SK-N-SH (cell line): ENCODE data around the gene GULP1. TPM values are rescaled to one million over a fixed set of nuclear protein-coding genes. Genes with fewer than 3 reads are reported as not detected.

ENCODE experiments used
- CTCF ChIA-PET: fragments of 300-600, 350-600 bp; formaldehyde crosslinking; extraction: SDS; loops from one replicate; lab custom pipeline; 2021; lab: Yijun Ruan, JAX
- POLR2A ChIA-PET: fragments of 350-600 bp; sonication (Branson Sonifier 250); formaldehyde crosslinking; extraction: SDS; loops from one replicate; lab custom pipeline; 2020; ENCODE audit warnings: antibody characterized with exemption, inconsistent platforms; lab: Yijun Ruan, JAX
- DNase-seq: peaks from one replicate; pipeline ENCODE4 v3.0.0; 2012
- H2AFZ ChIP-seq: fragments of 200-600 bp; sonication (generic); 2 replicates; pipeline ENCODE4 v1.8.1; 2016; ENCODE audit warnings: antibody characterized with exemption, mild to moderate bottlenecking, low read depth
- H3F3A ChIP-seq: fragments of 200-600 bp; sonication (generic); replicated peaks from 2 replicates; pipeline ENCODE3; 2016; ENCODE audit warnings: antibody characterized with exemption, mild to moderate bottlenecking; ENCODE audit not compliant: insufficient read depth
- H3K27ac ChIP-seq, 2 experiments: fragments of 200-500 bp in 1 of 2; fragments of 200-600 bp in 1 of 2; sonication (Bioruptor generic) in 1 of 2; sonication (generic), shearing (Covaris generic) in 1 of 2; 2 replicates each; pipeline versions ENCODE4 v1.5.1 to v1.6.1; 2014 to 2016; ENCODE audit warnings: low read depth in 2 of 2, inconsistent platforms in 1 of 2, low read length in 1 of 2, mild to moderate bottlenecking in 1 of 2, mixed read lengths in 1 of 2
- H3K27me3 ChIP-seq: fragments of 200-600 bp; sonication (generic), shearing (Covaris generic); 2 replicates; pipeline ENCODE4 v1.6.1; 2016; ENCODE audit warnings: mixed run types; ENCODE audit not compliant: insufficient read depth
- H3K36me3 ChIP-seq, 2 experiments: fragments of 200-500 bp in 1 of 2; fragments of 200-600 bp in 1 of 2; sonication (Bioruptor generic) in 1 of 2; sonication (generic) in 1 of 2; replicated peaks in 1 of 2; 2 replicates each; pipeline versions ENCODE3 to v1.5.1; 2014 to 2016; ENCODE audit warnings: low read length in 1 of 2, mild to moderate bottlenecking in 1 of 2; ENCODE audit not compliant: insufficient read depth in 2 of 2, control insufficient read depth in 1 of 2
- H3K4me1 ChIP-seq, 2 experiments: fragments of 200-500 bp in 1 of 2; fragments of 200-600 bp in 1 of 2; sonication (Bioruptor generic) in 1 of 2; sonication (generic), shearing (Covaris generic) in 1 of 2; 2 replicates each; pipeline versions ENCODE4 v1.5.1 to v1.6.1; 2014 to 2016; ENCODE audit warnings: low read depth in 1 of 2, low read length in 1 of 2, mixed run types in 1 of 2; ENCODE audit not compliant: insufficient read depth in 2 of 2, control insufficient read depth in 1 of 2
- H3K4me2 ChIP-seq: fragments of 200-600 bp; sonication (generic), shearing (Covaris generic); 2 replicates; pipeline ENCODE4 v1.6.1; 2017; ENCODE audit warnings: mixed run types
- H3K4me3 ChIP-seq, 2 experiments: fragments of 200-500 bp in 1 of 2; fragments of 200-600 bp in 1 of 2; sonication (Bioruptor generic) in 1 of 2; sonication (generic), shearing (Covaris generic) in 1 of 2; 2 replicates each; pipeline versions ENCODE4 v1.5.1 to v1.8.1; 2014 to 2016; ENCODE audit warnings: low read depth in 2 of 2, inconsistent platforms in 1 of 2, low read length in 1 of 2, mild to moderate bottlenecking in 1 of 2, mixed read lengths in 1 of 2, moderate library complexity in 1 of 2
- H3K79me2 ChIP-seq: fragments of 200-600 bp; sonication (generic); 2 replicates; pipeline ENCODE4 v1.8.1; 2017; ENCODE audit warnings: mild to moderate bottlenecking; ENCODE audit not compliant: insufficient read depth
- H3K9ac ChIP-seq: fragments of 200-600 bp; sonication (generic); 2 replicates; pipeline ENCODE4 v1.6.1; 2017; ENCODE audit warnings: mixed run types
- H3K9me2 ChIP-seq: fragments of 200-600 bp; sonication (generic); 2 replicates; pipeline ENCODE4 v1.6.1; 2017; ENCODE audit warnings: mixed run types
- H3K9me3 ChIP-seq: fragments of 200-600 bp; sonication (generic); 2 replicates; pipeline ENCODE4 v1.6.1; 2017; ENCODE audit warnings: mixed run types, mild to moderate bottlenecking, moderate library complexity
- H4K20me1 ChIP-seq: fragments of 200-600 bp; sonication (generic); 2 replicates; pipeline ENCODE4 v1.6.1; 2017; ENCODE audit warnings: mild to moderate bottlenecking, mixed run types; ENCODE audit not compliant: insufficient read depth
- JUND ChIP-seq: IDR thresholded peaks from 2 replicates; pipeline ENCODE4 v1.4.0; 2012
- PBX3 ChIP-seq: IDR thresholded peaks from 2 replicates; pipeline ENCODE4; 2012
- RAD21 ChIP-seq: IDR thresholded peaks from 2 replicates; pipeline ENCODE4 v1.6.1; 2012; ENCODE audit warnings: mild to moderate bottlenecking, low read length
- RXRA ChIP-seq: IDR thresholded peaks from 2 replicates; pipeline ENCODE4 v1.4.0; 2012; ENCODE audit warnings: low read depth, mild to moderate bottlenecking, borderline replicate concordance
- SIN3A ChIP-seq: IDR thresholded peaks from 2 replicates; pipeline ENCODE4 v1.6.1; 2012; ENCODE audit warnings: low read depth, mild to moderate bottlenecking, low read length, moderate library complexity, borderline replicate concordance
- SMC3 ChIP-seq: IDR thresholded peaks from 2 replicates; pipeline ENCODE4 v1.6.1; 2012; ENCODE audit warnings: low read depth, low read length, improper control_type of control experiment
- TCF12 ChIP-seq: IDR thresholded peaks from 2 replicates; pipeline ENCODE4 v1.4.0; 2012
- YY1 ChIP-seq: IDR thresholded peaks from 2 replicates; pipeline ENCODE4 v1.4.0; 2012; ENCODE audit warnings: low read depth, mild to moderate bottlenecking
- WGBS: methylation state at CpG from one replicate; pipeline ENCODE4 v1.1.6; 2017; ENCODE audit warnings: low lambda C conversion rate; 5-methylcytosine and 5-hydroxymethylcytosine counted together
- polyA plus RNA-seq, 3 experiments: library from polyadenylated mRNA; depleted of rRNA; stranded (reverse); fragments of >200 nt; gene quantifications; 2 replicates each; pipeline ENCODE4 v1.2.3, GENCODE V29; 2012
- TF ChIP-seq, protein P1 (sequence below): fragments of 150-350 bp; IDR thresholded peaks from 2 replicates; pipeline ENCODE4 v1.6.1; 2017; ENCODE audit warnings: antibody characterized with exemption, low read length, low read depth, borderline replicate concordance

The GULP1 gene
- polyA plus RNA-seq, 1 of the 3 experiments (the other 2 are of a cell fraction) = 33.8 TPM

DNA sequence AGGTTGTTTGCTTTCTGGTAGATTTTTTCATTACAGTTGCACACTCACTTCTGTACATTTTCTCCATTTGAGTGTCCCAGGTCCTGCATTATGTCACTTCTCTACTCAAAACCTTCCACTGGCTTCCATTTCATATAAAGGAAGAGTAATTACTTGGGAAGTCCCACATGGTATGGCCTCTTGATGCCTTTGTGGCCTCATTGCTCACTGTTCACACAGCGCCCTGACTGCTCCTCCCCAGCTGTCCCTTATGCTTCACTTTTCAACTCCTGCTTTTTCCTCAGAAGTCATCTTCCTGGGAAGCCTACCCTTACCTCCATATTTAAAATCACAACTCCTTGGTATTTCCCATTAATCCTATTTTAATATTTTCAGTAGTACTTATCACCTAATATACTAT is 24.7 kb downstream of the GULP1 start:
- Histone ChIP-seq H3K27ac (no peak overlapping the region; a peak in 1 of 4 replicates), H3K9me3 (no peaks in the 10 kb centered on the region), H2AFZ (no peak overlapping the region), H3K4me2 (no peak overlapping the region), H3K4me1 (peaks cover 0 to 32% of the 10 kb centered on the region in 2 experiments; a peak in 3 of 4 replicates), H3K9ac (no peak overlapping the region), H3F3A (peaks cover 31% of the 10 kb centered on the region), H4K20me1 (no peaks in the 10 kb centered on the region), H3K79me2 (peaks cover 90% of the 10 kb centered on the region), H3K27me3 (no peaks in the 10 kb centered on the region), H3K4me3 (no peak overlapping the region), H3K36me3 (peaks cover 0 to 29% of the 10 kb centered on the region in 2 experiments), H3K9me2 (no peaks in the 10 kb centered on the region)
- no peak for DNase-seq
- TF ChIP-seq, protein P1, sequence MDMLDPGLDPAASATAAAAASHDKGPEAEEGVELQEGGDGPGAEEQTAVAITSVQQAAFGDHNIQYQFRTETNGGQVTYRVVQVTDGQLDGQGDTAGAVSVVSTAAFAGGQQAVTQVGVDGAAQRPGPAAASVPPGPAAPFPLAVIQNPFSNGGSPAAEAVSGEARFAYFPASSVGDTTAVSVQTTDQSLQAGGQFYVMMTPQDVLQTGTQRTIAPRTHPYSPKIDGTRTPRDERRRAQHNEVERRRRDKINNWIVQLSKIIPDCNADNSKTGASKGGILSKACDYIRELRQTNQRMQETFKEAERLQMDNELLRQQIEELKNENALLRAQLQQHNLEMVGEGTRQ = no peak
- TF ChIP-seq SIN3A = no peak
- WGBS = 93% methylated on average over 1 of the region's 1 CpG
- ChIA-PET POLR2A (no interaction called here), CTCF (interaction anchor here (1.6 kb wide), 1 partner anchor 9 kb away, joined by 3 read pairs; no protein-coding TSS in a partner anchor)

DNA sequence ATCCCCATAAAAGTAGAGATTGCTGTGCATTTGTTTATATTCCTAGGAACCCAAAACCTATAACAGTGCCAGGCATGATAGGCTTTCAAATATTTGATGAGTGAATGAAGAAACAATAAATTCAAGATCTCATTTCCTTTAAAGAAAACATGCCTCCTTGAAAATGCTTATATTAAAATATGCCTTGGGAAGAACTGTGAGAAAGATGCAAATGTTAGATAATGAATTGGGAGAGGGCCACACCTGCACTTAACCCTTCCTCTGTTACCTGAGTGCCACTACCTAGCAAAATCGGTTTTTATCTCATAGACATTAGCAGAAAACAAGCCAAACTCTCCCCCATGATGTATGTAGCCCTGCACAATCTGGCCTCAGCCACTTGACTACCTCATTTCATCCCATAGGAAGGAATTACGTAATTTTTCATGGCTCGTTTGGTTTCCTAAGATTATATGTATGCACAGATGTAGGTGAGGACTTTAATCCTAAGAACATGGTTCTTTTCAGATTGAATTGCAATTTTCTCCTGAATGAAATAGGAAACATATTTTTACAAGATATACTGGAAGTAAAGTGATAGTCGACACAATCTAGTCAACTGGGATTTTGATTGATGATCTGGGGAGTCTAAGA is 25.2 kb downstream of the GULP1 start:
- DNase-seq = no peak
- H3K27ac ChIP-seq = no peak overlapping the region
- H2AFZ ChIP-seq = no peak overlapping the region
- H3K4me3 ChIP-seq = no peak overlapping the region; a peak in 1 of 4 replicates
- H3K9ac ChIP-seq = no peak overlapping the region
- ChIA-PET POLR2A (no interaction called here), CTCF (no interaction called here)
- no peaks in the 10 kb centered on the region for H4K20me1 ChIP-seq
- H3K36me3 ChIP-seq = peaks cover 0 to 29% of the 10 kb centered on the region in 2 experiments
- H3K9me2 ChIP-seq = no peaks in the 10 kb centered on the region
- H3F3A ChIP-seq = peaks cover 32% of the 10 kb centered on the region
- H3K9me3 ChIP-seq = no peaks in the 10 kb centered on the region
- TF ChIP-seq TCF12 (no peak), SMC3 (no peak), RAD21 (no peak), PBX3 (no peak), YY1 (no peak), RXRA (no peak), JUND (no peak)
- H3K27me3 ChIP-seq = no peaks in the 10 kb centered on the region
- peaks cover 0 to 32% of the 10 kb centered on the region in 2 experiments; a peak in 3 of 4 replicates for H3K4me1 ChIP-seq
- no peak overlapping the region for H3K4me2 ChIP-seq
- 93% methylated on average over 4 of the region's 4 CpGs for WGBS
- H3K79me2 ChIP-seq = peaks cover 93% of the 10 kb centered on the region
